CD4-positive, alpha-beta T cell (primary cell): ENCODE results near the gene SYN1. TPM values are rescaled to one million over a fixed set of nuclear protein-coding genes. Genes with fewer than 3 reads are reported as not detected.

Source experiments
- ATAC-seq: fragments of 200-7000 bp; cut with Tn5 transposase; one replicate; pipeline ENCODE4 v1.10.0; 2022; ENCODE audit warnings: mild to moderate bottlenecking; ENCODE audit not compliant: poor library complexity
- CTCF ChIA-PET: fragments of 350-600 bp; sonication (Branson Sonifier 250); formaldehyde crosslinking; loops from one replicate; lab custom pipeline; 2021; ENCODE audit warnings: antibody characterized with exemption, inconsistent platforms; lab: Charles Lee
- POLR2A ChIA-PET: fragments of 350-600 bp; sonication (Branson Sonifier 250); formaldehyde crosslinking; loops from one replicate; lab custom pipeline; 2021; ENCODE audit warnings: antibody characterized with exemption, inconsistent platforms; lab: Charles Lee
- DNase-seq, 14 experiments: peaks; one replicate each; pipeline ENCODE4 v3.0.0-alpha.2; 2013 to 2020; ENCODE audit warnings: mixed read lengths in 2 of 14
- H3K27ac ChIP-seq, 2 donors: one replicate each; pipeline versions ENCODE4 v1.5.1 to v1.7.0; 2013; ENCODE audit warnings: low read length in 2 of 2, low read depth in 1 of 2, mild to moderate bottlenecking in 1 of 2
- H3K27me3 ChIP-seq, 2 experiments: 1 replicate in 1 of 2; 2 replicates in 1 of 2; pipeline versions ENCODE4 v1.6.1 to v1.7.0; 2013; ENCODE audit warnings: low read length in 2 of 2, control low read depth in 1 of 2, mild to moderate bottlenecking in 1 of 2, moderate library complexity in 1 of 2; ENCODE audit not compliant: insufficient read depth in 2 of 2, control insufficient read depth in 1 of 2
- H3K36me3 ChIP-seq: one replicate; pipeline ENCODE4 v1.6.1; 2013; ENCODE audit warnings: low read length, control low read depth; ENCODE audit not compliant: insufficient read depth
- H3K4me1 ChIP-seq: one replicate; pipeline ENCODE4 v1.6.1; 2013; ENCODE audit warnings: low read length, control low read depth; ENCODE audit not compliant: insufficient read depth
- H3K4me3 ChIP-seq: one replicate; pipeline ENCODE4 v1.5.1; 2013; ENCODE audit warnings: mild to moderate bottlenecking, low read length, moderate library complexity
- H3K9me3 ChIP-seq, 2 experiments: 1 replicate in 1 of 2; 2 replicates in 1 of 2; pipeline versions ENCODE4 v1.6.1 to v1.7.0; 2013; ENCODE audit warnings: low read length in 2 of 2, mild to moderate bottlenecking in 2 of 2, control low read depth in 1 of 2, moderate library complexity in 1 of 2; ENCODE audit not compliant: control insufficient read depth in 1 of 2, insufficient read depth in 1 of 2
- H3K27ac Mint-ChIP-seq: one replicate; pipeline ENCODE4 v1.8.0; 2020; ENCODE audit warnings: mixed read lengths
- H3K27me3 Mint-ChIP-seq: one replicate; pipeline ENCODE4 v1.8.0; 2021; ENCODE audit warnings: mixed read lengths
- H3K36me3 Mint-ChIP-seq: one replicate; pipeline ENCODE4 v1.8.0; 2021; ENCODE audit warnings: low read depth, mixed read lengths
- H3K4me1 Mint-ChIP-seq: one replicate; pipeline ENCODE4 v1.8.0; 2021; ENCODE audit warnings: low read depth, mixed read lengths
- H3K4me3 Mint-ChIP-seq: one replicate; pipeline ENCODE4 v1.8.0; 2020; ENCODE audit warnings: mild to moderate bottlenecking, mixed read lengths
- H3K9me3 Mint-ChIP-seq: one replicate; pipeline ENCODE4 v1.8.0; 2020; ENCODE audit warnings: mixed read lengths
- CTCF ChIP-seq: fragments of 200-600 bp; IDR thresholded peaks from one replicate; pipeline ENCODE4 v1.8.0; 2022; ENCODE audit warnings: antibody characterized with exemption, mild to moderate bottlenecking
- intact Hi-C, 2 experiments: fragments of 100-400 bp; cut with DNase I in 1 of 2; cut with micrococcal nuclease in 1 of 2; formaldehyde crosslinking; loops; one replicate each; pipeline versions ENCODE4 v1.15.1 to v1.9.0; 2023 to 2025; cut with DNase I, micrococcal nuclease
- total RNA-seq, 174 experiments: library from RNA in 2 of 174; stranded (reverse) in 2 of 174; gene quantifications; one replicate each; pipeline ENCODE4 v1.2.3 and lab custom pipeline; 2021 to 2026

SYN1 gene
- total RNA-seq, 2 experiments from 2014 or later = 0.27 to 0.87 TPM

- DNase-seq (peak; percentile 75 to 96 (median 84)), ATAC-seq (peak; percentile 88)
- Histone ChIP-seq H3K4me3 (peak within 1 kb of the TSS; percentile 83), H3K9me3 (no peaks in the 10 kb centered on the region), H3K36me3 (peaks cover 24% of the 10 kb centered on the region), H3K4me1 (peaks cover 29% of the 10 kb centered on the region), H3K27ac (peak within 1 kb of the TSS; percentile 65 to 76), H3K27me3 (no peaks in the 10 kb centered on the region)
- peak within 1 kb of the TSS; percentile 89 for H3K27ac Mint-ChIP-seq
- H3K4me1 Mint-ChIP-seq = peaks cover 39% of the 10 kb centered on the region
- H3K36me3 Mint-ChIP-seq = peaks cover 66% of the 10 kb centered on the region
- peak within 1 kb of the TSS; percentile 94 for H3K4me3 Mint-ChIP-seq
- H3K9me3 Mint-ChIP-seq = no peaks in the 10 kb centered on the region
- ChIA-PET CTCF (no interaction called here), POLR2A (interaction anchor here (0.7 to 1.8 kb wide), 8 partner anchors 9 to 1516 kb away, joined by 3 to 10 read pairs (median 6); partner anchors contain the start of genes CFP, NDUFB11, RBM10 and TIMP1)
- intact Hi-C loops = loop anchor here (5.0 to 10.0 kb wide), 6 partner anchors 88 to 1264 kb away; partner anchors contain the start of genes ARAF (in 1 of the 2), FTSJ1 (in 1 of the 2), PIM2 (in 1 of the 2) and SLC35A2 (in 1 of the 2)
- TF ChIP-seq CTCF = no peak
- H3K27me3 Mint-ChIP-seq = no peaks in the 10 kb centered on the region
Observed at GRCh38 chrX:47650164-47651042, 30.7 kb upstream of the SYN1 start, which contains the start of gene ELK1. Gene ELK1, minus strand, starts transcription at chrX:47650563. Its CDS starts 9,122 bp downstream, at chrX:47641441.

GRCh38 chrX:47649781-47650163, 30.1 kb upstream of the SYN1 start:
- H3K36me3 ChIP-seq = peaks cover 24% of the 10 kb centered on the region
- peak overlapping the region; percentile 83 for H3K4me3 ChIP-seq
- peak overlapping the region; percentile 94 for H3K4me3 Mint-ChIP-seq
- no peak for TF ChIP-seq CTCF
- no peaks in the 10 kb centered on the region for H3K27me3 ChIP-seq
- peaks cover 66% of the 10 kb centered on the region for H3K36me3 Mint-ChIP-seq
- intact Hi-C loops = loop anchor here (5.0 to 10.0 kb wide), 9 partner anchors 87 to 1265 kb away; partner anchors contain the start of genes ARAF (in 1 of the 2), FTSJ1 (in 1 of the 2), PIM2 (in 1 of the 2) and SLC35A2 (in 1 of the 2)
- peak overlapping the region; percentile 89 for H3K27ac Mint-ChIP-seq
- no peaks in the 10 kb centered on the region for H3K9me3 Mint-ChIP-seq
- DNase-seq = no peak
- no peak for ATAC-seq
- CTCF ChIA-PET = no interaction called here
- no peaks in the 10 kb centered on the region for H3K27me3 Mint-ChIP-seq
- POLR2A ChIA-PET = interaction anchor here (1.3 to 1.8 kb wide), 5 partner anchors 9 to 505 kb away, joined by 4 to 10 read pairs (median 8); partner anchors contain the start of genes CFP, NDUFB11, RBM10 and UXT
- H3K4me1 ChIP-seq = peaks cover 29% of the 10 kb centered on the region
- H3K9me3 ChIP-seq = no peaks in the 10 kb centered on the region
- no peak overlapping the region for H3K27ac ChIP-seq
- peaks cover 42% of the 10 kb centered on the region for H3K4me1 Mint-ChIP-seq

GRCh38 chrX:47649271-47649670, 29.6 kb upstream of the SYN1 start:
- CTCF ChIA-PET = no interaction called here
- POLR2A ChIA-PET = interaction anchor here (1.2 to 1.8 kb wide), 3 partner anchors 20 to 504 kb away, joined by 4 to 5 read pairs (median 4); partner anchors contain the start of genes CFP, RBM10 and USP11
- Mint-ChIP-seq H3K27me3 (no peaks in the 10 kb centered on the region), H3K36me3 (peaks cover 67% of the 10 kb centered on the region), H3K27ac (peak overlapping the region; percentile 89), H3K9me3 (no peaks in the 10 kb centered on the region), H3K4me1 (peaks cover 47% of the 10 kb centered on the region), H3K4me3 (peak overlapping the region; percentile 91)
- H3K27me3 ChIP-seq = no peaks in the 10 kb centered on the region
- intact Hi-C loops = loop anchor here in 1 of 2 experiments (5.0 to 10.0 kb wide), 3 partner anchors 162 to 457 kb away; partner anchors contain the start of gene UBA1
- no peak overlapping the region for H3K27ac ChIP-seq
- H3K4me3 ChIP-seq = peak overlapping the region; percentile 83
- H3K4me1 ChIP-seq = peaks cover 33% of the 10 kb centered on the region
- TF ChIP-seq CTCF = no peak
- H3K9me3 ChIP-seq = no peaks in the 10 kb centered on the region
- no peak for DNase-seq
- H3K36me3 ChIP-seq = peaks cover 24% of the 10 kb centered on the region
- no peak for ATAC-seq
